GM23338 (cell line): Measurements from ENCODE around the gene PDXK. TPM values are rescaled to one million over a fixed set of nuclear protein-coding genes. Genes with fewer than 3 reads are reported as not detected.
A peak's percentile ranks its signal among the peaks of the same experiment; 100 is the strongest.

Experiments used
- ATAC-seq: fragments of 200-7000 bp; cut with Tn5 transposase; 3 replicates; pipeline ENCODE4 v1.9.1; 2020
- DNase-seq: peaks from one replicate; pipeline ENCODE4 v3.0.0-alpha.2; 2015; ENCODE audit warnings: low spot score
- H2AFZ ChIP-seq: fragments of 200-600 bp; sonication (generic); 2 replicates; pipeline ENCODE4 v1.8.0; 2016; ENCODE audit warnings: antibody characterized with exemption, mild to moderate bottlenecking, moderate library complexity
- H3F3A ChIP-seq: fragments of 200-600 bp; sonication (generic); replicated peaks from 2 replicates; pipeline ENCODE4 v1.8.0; 2017; ENCODE audit warnings: antibody characterized with exemption, mixed run types, low read depth
- H3K27ac ChIP-seq: fragments of 200-600 bp; sonication (generic); 2 replicates; pipeline ENCODE4 v1.6.1; 2016; ENCODE audit warnings: low read depth
- H3K27me3 ChIP-seq: fragments of 200-600 bp; sonication (generic); 2 replicates; pipeline ENCODE4 v1.8.0; 2016; ENCODE audit warnings: mild to moderate bottlenecking, mixed run types, moderate library complexity; ENCODE audit not compliant: insufficient read depth
- H3K36me3 ChIP-seq: fragments of 200-600 bp; sonication (generic); 2 replicates; pipeline ENCODE4 v1.8.0; 2016; ENCODE audit warnings: mild to moderate bottlenecking; ENCODE audit not compliant: insufficient read depth
- H3K4me1 ChIP-seq: fragments of 200-600 bp; sonication (generic); 2 replicates; pipeline ENCODE4 v1.8.0; 2016; ENCODE audit warnings: mild to moderate bottlenecking, moderate library complexity; ENCODE audit not compliant: insufficient read depth
- H3K4me2 ChIP-seq: fragments of 200-600 bp; sonication (generic); 2 replicates; pipeline ENCODE4 v1.7.1; 2017; ENCODE audit warnings: mixed run types
- H3K4me3 ChIP-seq: fragments of 200-600 bp; sonication (generic); 2 replicates; pipeline ENCODE4 v1.6.1; 2016; ENCODE audit warnings: mixed run types
- H3K79me2 ChIP-seq: fragments of 200-600 bp; sonication (generic); replicated peaks from 2 replicates; pipeline ENCODE4 v1.8.0; 2017; ENCODE audit warnings: mild to moderate bottlenecking; ENCODE audit not compliant: insufficient read depth
- H3K9me2 ChIP-seq: fragments of 200-600 bp; sonication (generic); 2 replicates; pipeline ENCODE4 v1.8.0; 2017; ENCODE audit not compliant: insufficient read depth
- H4K20me1 ChIP-seq: fragments of 200-600 bp; sonication (generic); replicated peaks from 2 replicates; pipeline ENCODE4 v1.8.0; 2017; ENCODE audit warnings: mild to moderate bottlenecking; ENCODE audit not compliant: insufficient read depth
- H3K27ac Mint-ChIP-seq: 2 replicates; pipeline ENCODE4 v1.8.0; 2020; ENCODE audit warnings: inconsistent platforms, mild to moderate bottlenecking, moderate library complexity, mixed read lengths
- H3K27me3 Mint-ChIP-seq: 3 replicates; pipeline ENCODE4 v1.8.0; 2022; ENCODE audit warnings: low read depth, mild to moderate bottlenecking, moderate library complexity, mixed read lengths, inconsistent platforms; ENCODE audit not compliant: insufficient read depth, poor library complexity
- H3K36me3 Mint-ChIP-seq: 3 replicates; pipeline ENCODE4 v1.8.0; 2021; ENCODE audit warnings: low read depth, mild to moderate bottlenecking, inconsistent platforms, moderate library complexity, mixed read lengths
- H3K4me1 Mint-ChIP-seq: 3 replicates; pipeline ENCODE4 v1.8.0; 2020; ENCODE audit warnings: mild to moderate bottlenecking, inconsistent platforms, mixed read lengths
- H3K4me3 Mint-ChIP-seq: 3 replicates; pipeline ENCODE4 v1.8.0; 2021; ENCODE audit warnings: moderate library complexity, mild to moderate bottlenecking, inconsistent platforms, mixed read lengths
- H3K9me3 Mint-ChIP-seq: 3 replicates; pipeline ENCODE4 v1.8.0; 2020; ENCODE audit warnings: moderate library complexity, mild to moderate bottlenecking, inconsistent platforms, mixed read lengths
- CREB1 ChIP-seq: fragments of 250-450 bp; sonication (Bioruptor Pico); IDR thresholded peaks from 2 replicates; pipeline ENCODE4 v1.5.0; 2020; ENCODE audit warnings: low read depth, mild to moderate bottlenecking, moderate library complexity
- EZH2 ChIP-seq: fragments of 200-600 bp; sonication (generic); IDR thresholded peaks from one replicate; pipeline ENCODE4 v1.8.0; 2017; ENCODE audit warnings: antibody characterized with exemption, mild to moderate bottlenecking, low read depth; ENCODE audit not compliant: unreplicated experiment
- JUNB ChIP-seq: IDR thresholded peaks from one replicate; pipeline ENCODE4 v1.6.1; 2016; ENCODE audit warnings: antibody characterized with exemption; ENCODE audit not compliant: unreplicated experiment
- NANOG ChIP-seq: IDR thresholded peaks from 2 replicates; pipeline ENCODE4 v1.6.1; 2016; ENCODE audit warnings: antibody characterized with exemption, borderline replicate concordance
- POLR2AphosphoS5 ChIP-seq: IDR thresholded peaks from 2 replicates; pipeline ENCODE4 v1.6.1; 2016; ENCODE audit warnings: antibody characterized with exemption, low read depth
- STAT1 ChIP-seq: IDR thresholded peaks from one replicate; pipeline ENCODE4 v1.6.1; 2016; ENCODE audit warnings: antibody characterized with exemption; ENCODE audit not compliant: unreplicated experiment
- ZNF331 ChIP-seq: fragments of 250-450 bp; sonication (Bioruptor Pico); IDR thresholded peaks from 2 replicates; pipeline ENCODE4 v1.5.0; 2020; ENCODE audit warnings: low read depth, mild to moderate bottlenecking, moderate library complexity
- polyA plus RNA-seq: library from polyadenylated mRNA; unstranded; fragments of >200 nt; fragmentation: Nextera tagmentation; extraction: Ambion mirVana; gene quantifications from 2 replicates; pipeline ENCODE4 v1.2.1, GENCODE V29; 2016
- total RNA-seq: library from RNA; depleted of rRNA; stranded (reverse); fragments of >200 nt; shearing (Covaris generic); gene quantifications from 2 replicates; pipeline ENCODE4 v1.2.3, GENCODE V29; 2014
- TF ChIP-seq, protein P1 (sequence below): IDR thresholded peaks from 2 replicates; pipeline ENCODE4 v1.6.1; 2016; ENCODE audit warnings: antibody characterized with exemption
- TF ChIP-seq, protein P2 (sequence below), 2 experiments: fragments of 200-600 bp in 1 of 2; sonication (generic) in 1 of 2; conservative IDR thresholded peaks; 2 replicates each; pipeline versions ENCODE4 v1.5.1 to v1.6.1; 2016 to 2017; ENCODE audit warnings: antibody characterized with exemption in 2 of 2, low read depth in 2 of 2, mild to moderate bottlenecking in 2 of 2, moderate library complexity in 1 of 2

PDXK gene
- total and polyA plus RNA-seq, 2 experiments from 2014 or later: 53.2 to 66.3 TPM

DNA sequence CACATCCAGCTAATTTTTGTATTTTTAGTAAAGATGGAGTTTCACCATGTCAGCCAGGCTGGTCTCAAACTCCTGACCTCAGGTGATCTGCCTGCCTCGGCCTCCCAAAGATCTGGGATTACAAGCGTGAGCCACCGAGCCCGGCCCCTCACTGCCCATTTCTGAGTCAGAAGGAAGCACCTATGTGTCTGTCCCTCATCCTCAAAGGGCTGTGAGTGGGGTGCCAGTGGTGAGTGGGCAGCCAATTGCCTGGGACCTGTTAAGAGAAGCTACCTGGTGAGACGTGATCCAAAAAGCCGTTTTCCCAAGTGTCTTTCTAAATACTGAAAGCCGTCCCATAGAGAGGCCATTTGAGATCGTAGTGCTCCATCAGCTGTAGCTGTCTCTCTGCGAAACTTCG lies 27.1 kb upstream of the PDXK start:
- Histone ChIP-seq H3K9me2 (no peaks in the 10 kb centered on the region), H3K4me1 (no peaks in the 10 kb centered on the region), H3F3A (no peaks in the 10 kb centered on the region; the same call in 1 of the 2 replicates), H2AFZ (no peak overlapping the region), H3K4me2 (no peak overlapping the region), H4K20me1 (peaks cover 4% of the 10 kb centered on the region), H3K36me3 (peaks cover 15% of the 10 kb centered on the region), H3K4me3 (no peak overlapping the region), H3K27ac (no peak overlapping the region), H3K27me3 (no peaks in the 10 kb centered on the region), H3K79me2 (no peaks in the 10 kb centered on the region)
- Mint-ChIP-seq H3K4me1 (no peaks in the 10 kb centered on the region), H3K27ac (no peak overlapping the region), H3K36me3 (peaks cover 97% of the 10 kb centered on the region), H3K27me3 (peaks cover 8% of the 10 kb centered on the region), H3K9me3 (no peaks in the 10 kb centered on the region), H3K4me3 (no peak overlapping the region)
- DNase-seq (no peak), ATAC-seq (no peak)
- TF ChIP-seq JUNB (no peak), NANOG (no peak), CREB1 (CRISPR knock-in tag) (no peak), STAT1 (no peak), EZH2 (no peak)
- TF ChIP-seq, protein P1, sequence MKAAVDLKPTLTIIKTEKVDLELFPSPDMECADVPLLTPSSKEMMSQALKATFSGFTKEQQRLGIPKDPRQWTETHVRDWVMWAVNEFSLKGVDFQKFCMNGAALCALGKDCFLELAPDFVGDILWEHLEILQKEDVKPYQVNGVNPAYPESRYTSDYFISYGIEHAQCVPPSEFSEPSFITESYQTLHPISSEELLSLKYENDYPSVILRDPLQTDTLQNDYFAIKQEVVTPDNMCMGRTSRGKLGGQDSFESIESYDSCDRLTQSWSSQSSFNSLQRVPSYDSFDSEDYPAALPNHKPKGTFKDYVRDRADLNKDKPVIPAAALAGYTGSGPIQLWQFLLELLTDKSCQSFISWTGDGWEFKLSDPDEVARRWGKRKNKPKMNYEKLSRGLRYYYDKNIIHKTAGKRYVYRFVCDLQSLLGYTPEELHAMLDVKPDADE: no peak

DNA sequence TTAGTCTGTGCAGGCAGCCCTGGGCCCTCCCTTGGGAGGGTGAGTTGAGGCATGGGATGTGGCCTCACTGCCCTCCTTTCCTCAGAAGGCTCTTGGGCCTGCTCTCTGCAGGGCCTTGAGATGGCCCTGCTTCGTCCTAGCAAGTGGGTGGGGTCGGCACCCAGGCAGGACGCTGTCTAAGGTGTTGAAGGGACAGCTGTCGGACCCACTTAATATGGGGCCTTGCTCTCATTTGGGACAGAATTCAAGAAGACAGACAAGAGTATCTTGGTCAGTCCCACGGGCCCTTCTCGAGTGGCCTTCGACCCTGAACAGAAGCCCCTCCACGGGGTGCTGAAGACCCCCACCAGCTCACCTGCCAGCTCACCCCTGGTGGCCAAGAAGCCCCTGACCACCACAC lies 26.0 kb upstream of the PDXK start:
- DNase-seq (no peak), ATAC-seq (no peak)
- H3K9me2 ChIP-seq: no peaks in the 10 kb centered on the region
- H3K9me3 Mint-ChIP-seq: no peaks in the 10 kb centered on the region
- H3K4me3 Mint-ChIP-seq: no peak overlapping the region
- no peaks in the 10 kb centered on the region for H3K27me3 ChIP-seq
- peaks cover 92% of the 10 kb centered on the region for H3K36me3 Mint-ChIP-seq
- H3K4me2 ChIP-seq: no peak overlapping the region
- no peak overlapping the region for H3K27ac Mint-ChIP-seq
- 0 out of 3 replicates have a peak, but pooled peaks cover 2% of the 10 kb centered on the region for H3K4me1 Mint-ChIP-seq
- TF ChIP-seq, protein P2, sequence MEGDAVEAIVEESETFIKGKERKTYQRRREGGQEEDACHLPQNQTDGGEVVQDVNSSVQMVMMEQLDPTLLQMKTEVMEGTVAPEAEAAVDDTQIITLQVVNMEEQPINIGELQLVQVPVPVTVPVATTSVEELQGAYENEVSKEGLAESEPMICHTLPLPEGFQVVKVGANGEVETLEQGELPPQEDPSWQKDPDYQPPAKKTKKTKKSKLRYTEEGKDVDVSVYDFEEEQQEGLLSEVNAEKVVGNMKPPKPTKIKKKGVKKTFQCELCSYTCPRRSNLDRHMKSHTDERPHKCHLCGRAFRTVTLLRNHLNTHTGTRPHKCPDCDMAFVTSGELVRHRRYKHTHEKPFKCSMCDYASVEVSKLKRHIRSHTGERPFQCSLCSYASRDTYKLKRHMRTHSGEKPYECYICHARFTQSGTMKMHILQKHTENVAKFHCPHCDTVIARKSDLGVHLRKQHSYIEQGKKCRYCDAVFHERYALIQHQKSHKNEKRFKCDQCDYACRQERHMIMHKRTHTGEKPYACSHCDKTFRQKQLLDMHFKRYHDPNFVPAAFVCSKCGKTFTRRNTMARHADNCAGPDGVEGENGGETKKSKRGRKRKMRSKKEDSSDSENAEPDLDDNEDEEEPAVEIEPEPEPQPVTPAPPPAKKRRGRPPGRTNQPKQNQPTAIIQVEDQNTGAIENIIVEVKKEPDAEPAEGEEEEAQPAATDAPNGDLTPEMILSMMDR (conservative IDR thresholded peaks at IDR 0.05; ENCODE audit: low read depth in 2 of 2): no peak
- TF ChIP-seq, protein P1: no peak
- TF ChIP-seq STAT1 (no peak), POLR2AphosphoS5 (no peak), JUNB (no peak), ZNF331 (no peak), EZH2 (no peak)
- peaks cover 7% of the 10 kb centered on the region for H4K20me1 ChIP-seq
- H3K79me2 ChIP-seq: no peaks in the 10 kb centered on the region
- no peaks in the 10 kb centered on the region; the same call in 1 of the 2 replicates for H3F3A ChIP-seq
- 0 out of 2 replicates have a peak overlapping the region, but pooled peaks have one; percentile 2 for H3K27ac ChIP-seq
- no peak overlapping the region for H3K4me3 ChIP-seq
- no peaks in the 10 kb centered on the region for H3K4me1 ChIP-seq
- peaks cover 8% of the 10 kb centered on the region for H3K27me3 Mint-ChIP-seq
- H3K36me3 ChIP-seq: peaks cover 15% of the 10 kb centered on the region
- H2AFZ ChIP-seq: no peak overlapping the region
